Stimulated activated CD4-positive, alpha-beta T cell treated with anti-CD3 and anti-CD28 coated beads, Interleukin-12 subunit alpha, Interleukin-12 subunit beta, amount 100 ng/mL, for 48 hours (primary cell): ENCODE measurements around the gene JMY.

Experiments
- DNase-seq, 3 donors: peaks; one replicate each; pipeline ENCODE4 v3.0.0-alpha.2; 2020; ENCODE audit warnings: low read depth in 2 of 3, low spot score in 1 of 3

Gene JMY

DNA sequence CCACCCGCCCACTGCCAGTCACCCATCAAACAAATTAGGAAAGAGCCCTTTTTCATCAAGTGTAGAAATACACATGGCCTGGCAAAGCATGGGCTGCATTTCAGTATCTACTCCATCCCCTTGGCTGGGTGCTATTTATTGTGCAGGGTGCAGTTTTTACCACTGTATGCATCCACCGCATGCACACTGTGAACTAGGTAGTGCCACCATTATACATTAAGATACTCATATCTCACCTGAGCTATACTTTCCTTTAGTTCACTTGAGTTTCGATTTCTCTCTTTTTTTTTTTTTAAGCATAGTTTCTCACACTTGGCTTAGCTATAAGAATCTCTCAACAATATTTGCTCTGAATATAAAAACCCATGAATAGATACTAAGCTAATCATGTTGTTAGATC is 49.4 kb downstream of the JMY start:
- DNase-seq: no peak

DNA sequence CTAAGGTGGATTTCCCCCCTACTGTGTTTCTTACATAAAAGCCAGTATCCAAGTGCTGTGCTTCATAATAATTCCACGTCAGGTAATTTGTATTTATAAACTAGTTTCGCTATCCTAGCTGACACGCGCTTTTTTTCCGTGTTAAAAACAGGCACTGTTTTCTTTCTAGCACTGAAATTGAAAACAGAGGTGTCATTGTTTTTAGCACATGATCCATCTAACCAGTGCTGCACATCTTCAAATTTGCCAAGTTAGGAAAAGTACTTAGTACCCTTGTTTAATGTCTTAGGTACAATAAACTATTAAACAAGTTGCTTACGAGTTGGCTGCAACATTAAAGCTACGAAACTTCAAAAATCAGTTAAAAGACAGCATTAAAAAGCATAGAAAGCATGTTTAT is 49.9 kb downstream of the JMY start:
- DNase-seq: no peak

DNA sequence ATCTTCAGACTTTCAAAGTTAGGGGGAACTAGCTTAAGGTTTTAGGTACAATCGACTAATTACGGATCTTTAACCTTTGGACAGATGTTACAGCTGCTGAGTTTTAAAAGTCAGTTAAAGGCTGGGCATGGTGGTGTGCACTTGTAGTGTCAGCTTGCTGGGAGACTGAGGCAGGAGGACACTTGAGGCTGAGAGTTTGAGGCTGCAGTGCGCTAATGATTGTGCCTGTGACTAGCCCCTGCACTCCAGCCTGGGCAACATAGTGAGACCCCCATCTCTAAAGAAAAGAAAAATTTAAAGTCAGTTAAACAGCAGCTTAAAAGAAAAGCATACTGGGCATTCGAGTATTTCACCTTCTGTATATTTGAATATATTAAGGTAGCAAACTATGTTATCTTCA is 51.4 kb downstream of the JMY start:
- DNase-seq: no peak

DNA sequence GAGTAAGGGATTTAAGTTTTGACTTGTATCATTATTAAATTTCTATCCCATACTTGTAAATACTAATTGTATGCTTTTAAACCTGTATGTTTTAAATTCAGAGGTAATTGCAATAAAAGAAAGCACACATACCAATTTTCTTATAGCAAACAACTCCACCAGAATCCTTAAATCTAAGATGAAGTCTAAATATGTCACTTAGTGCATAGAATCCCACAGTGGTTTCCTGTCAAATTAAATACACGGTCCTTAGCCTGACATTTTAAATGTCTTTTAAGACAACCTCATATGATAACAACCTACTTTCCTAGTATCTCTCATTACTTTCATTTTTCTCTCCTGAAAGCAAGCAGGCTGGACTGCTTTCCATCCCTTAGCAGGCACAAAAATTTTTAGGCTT is 52.0 kb downstream of the JMY start:
- no peak for DNase-seq

DNA sequence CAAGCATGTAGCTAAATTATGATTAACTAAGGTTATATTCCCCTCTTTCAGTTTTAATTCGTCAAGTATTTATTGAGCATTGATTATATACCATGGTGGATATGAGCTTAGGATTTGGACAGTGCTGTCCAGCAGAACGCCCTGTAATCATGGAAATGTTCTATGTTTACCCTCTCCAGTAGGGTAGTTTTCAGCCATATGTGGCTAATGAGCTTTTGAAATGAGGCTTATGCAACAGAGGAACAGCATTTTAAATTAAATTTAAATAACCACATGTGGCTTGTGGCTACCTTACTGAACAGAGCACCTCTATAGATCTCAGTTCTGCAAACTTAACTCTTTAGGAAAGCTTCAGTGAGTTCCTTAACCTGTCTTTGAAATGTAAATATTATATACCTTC is 59.1 kb downstream of the JMY start:
- DNase-seq: no peak

DNA sequence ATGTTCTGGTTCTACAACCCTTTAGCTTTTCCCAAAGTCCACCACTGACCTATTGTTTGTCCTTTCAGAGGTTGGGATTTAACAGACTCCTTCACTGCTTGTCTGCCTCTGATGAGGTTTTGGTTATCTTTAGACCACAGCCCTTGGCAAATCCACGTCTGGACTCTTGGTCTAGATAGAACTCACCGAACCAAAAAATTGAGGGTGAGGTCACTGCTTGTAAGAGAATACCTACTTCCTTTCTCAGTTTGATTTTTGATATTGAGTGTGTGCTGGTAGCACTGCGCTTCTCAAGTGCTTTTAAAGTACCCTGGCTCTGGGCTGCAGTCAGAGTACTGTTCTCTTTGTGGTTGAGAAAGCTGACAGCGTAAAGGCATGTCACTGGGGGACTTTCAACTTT is 61.7 kb downstream of the JMY start:
- DNase-seq: no peak

DNA sequence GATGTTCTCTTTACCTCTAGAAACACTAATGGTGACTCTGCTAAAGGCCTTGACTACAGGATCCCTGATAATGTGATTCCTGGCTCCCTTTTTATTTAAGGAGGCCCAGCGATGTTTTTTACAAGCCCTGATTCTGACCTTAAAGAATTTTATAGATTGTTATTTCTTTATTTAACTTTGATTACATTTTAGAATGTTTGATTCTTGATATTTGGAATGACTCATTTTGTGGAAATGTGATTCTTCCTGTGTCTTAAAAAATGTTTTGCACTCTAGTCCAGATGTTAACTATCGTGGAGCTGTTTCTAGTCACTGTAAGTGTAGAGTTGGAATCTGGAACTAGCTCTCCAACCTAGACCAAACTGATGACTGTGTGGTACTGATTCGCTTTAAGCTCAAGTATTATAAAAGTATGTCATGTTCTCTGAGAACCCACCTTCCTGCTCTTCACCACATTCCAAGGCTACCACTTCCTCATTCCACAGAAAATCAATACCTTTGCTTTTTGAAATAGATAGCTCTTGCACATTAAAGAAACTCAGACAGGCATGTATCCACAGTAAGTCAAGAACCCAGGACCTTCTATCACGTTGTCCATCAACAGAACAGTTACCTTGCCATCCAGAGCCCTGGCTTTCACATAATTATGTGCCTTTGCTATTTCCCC is 65.2 kb downstream of the JMY start:
- DNase-seq: no peak

DNA sequence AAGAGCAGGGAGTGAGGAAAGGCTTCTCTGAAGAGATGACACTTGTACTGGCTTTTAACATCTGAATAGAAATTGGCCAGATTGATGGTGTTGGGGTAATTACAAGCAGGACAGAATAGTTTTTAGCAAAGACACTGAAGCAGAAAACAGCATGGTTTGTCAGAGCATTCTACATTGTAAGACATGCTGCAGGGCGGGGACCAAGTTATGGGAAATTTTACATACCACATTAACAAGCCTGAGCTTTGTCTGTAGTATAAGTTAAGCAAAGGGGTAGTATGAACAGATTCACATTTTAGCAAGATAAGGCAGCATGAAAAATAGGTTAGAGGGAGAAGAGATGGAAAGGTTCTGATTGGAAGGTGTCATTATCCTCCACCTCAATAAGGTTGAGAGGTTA is 66.5 kb downstream of the JMY start:
- no peak for DNase-seq

DNA sequence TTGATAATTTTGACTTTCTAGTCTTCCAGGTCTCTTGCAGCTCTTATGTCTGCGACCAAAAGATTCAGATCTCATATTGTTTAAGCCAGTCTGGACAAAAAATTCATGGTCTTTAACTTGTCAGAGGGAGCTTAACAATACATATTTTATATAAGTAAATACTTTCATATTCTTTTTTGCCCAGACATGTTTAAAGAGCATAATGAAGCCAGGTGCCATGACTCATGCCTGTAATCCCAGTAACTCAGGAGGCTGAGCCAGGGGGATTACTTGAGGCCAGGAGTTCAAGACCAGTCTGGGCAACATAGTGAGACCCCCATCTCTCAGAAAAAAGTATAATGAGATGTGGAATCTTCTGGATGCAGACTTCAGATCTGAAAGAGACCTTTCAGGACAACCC is 69.8 kb downstream of the JMY start:
- no peak for DNase-seq

DNA sequence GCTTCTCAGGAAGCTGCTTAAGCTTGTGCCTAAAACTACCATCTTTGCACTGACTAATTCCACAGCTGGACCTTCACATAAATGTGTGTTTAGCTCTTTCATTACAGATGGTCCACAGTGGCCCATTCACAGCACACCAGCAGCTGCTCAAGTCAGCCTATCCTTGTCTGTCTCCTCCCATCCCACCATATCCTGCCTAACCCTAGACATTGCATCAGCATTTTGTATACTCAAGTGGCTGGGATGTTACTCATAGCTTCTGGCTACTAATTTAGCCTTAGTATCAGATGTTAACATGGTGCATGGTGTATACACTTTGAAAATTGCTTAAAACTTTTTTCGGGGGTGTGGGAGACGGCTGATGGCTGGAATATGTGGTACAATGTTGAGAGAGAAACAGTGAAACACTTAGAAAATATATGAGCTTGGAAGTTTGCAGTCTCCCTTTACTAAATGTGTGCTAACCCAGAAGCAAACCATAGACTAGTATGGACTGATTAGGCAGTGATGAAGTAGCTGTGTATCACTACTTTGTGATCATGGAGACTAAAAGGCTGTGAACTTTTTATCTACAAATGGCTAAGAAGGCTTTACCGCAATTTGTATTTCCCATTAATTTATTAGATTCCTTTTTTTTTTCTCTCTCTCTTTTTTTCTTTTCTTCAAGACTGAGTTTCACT is 83.1 kb downstream of the JMY start:
- DNase-seq: no peak

DNA sequence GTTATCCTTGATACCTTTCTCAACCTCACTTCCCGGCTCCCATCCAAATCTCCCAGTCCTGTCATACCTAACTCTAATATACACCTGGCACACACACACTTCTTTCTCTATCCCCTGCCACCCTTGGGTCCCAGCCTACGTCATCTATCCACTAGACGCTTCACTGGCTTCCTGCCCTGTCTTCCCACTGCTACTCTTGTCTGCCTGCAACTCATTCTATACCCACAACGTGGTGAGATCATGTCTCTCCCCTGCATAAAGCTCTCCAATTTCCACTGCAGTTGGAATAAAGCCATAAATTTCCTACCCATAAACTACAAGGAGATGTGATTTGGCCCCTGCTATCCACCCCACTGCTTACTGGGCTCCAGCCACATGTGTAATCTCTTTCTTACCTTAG is 93.5 kb downstream of the JMY start:
- no peak for DNase-seq

DNA sequence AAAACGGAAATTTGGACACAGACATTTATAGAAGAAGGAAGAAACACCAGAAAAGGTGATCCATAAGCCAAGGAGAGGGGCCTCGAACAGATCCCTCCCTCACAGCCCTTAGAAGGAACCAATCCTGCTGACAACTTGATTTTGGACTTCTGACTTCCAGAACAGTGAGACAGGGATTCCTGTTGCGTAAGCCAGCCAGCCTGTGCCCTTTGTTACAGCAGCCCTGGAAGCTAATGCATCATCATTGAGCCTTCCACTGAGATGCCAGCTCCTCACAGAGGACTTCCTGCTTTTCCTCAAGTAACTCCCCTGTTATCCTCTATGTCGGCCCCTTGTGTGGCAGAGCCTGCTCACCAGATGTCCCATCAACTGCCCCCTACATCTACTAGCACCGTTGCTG is 94.1 kb downstream of the JMY start:
- no peak for DNase-seq

DNA sequence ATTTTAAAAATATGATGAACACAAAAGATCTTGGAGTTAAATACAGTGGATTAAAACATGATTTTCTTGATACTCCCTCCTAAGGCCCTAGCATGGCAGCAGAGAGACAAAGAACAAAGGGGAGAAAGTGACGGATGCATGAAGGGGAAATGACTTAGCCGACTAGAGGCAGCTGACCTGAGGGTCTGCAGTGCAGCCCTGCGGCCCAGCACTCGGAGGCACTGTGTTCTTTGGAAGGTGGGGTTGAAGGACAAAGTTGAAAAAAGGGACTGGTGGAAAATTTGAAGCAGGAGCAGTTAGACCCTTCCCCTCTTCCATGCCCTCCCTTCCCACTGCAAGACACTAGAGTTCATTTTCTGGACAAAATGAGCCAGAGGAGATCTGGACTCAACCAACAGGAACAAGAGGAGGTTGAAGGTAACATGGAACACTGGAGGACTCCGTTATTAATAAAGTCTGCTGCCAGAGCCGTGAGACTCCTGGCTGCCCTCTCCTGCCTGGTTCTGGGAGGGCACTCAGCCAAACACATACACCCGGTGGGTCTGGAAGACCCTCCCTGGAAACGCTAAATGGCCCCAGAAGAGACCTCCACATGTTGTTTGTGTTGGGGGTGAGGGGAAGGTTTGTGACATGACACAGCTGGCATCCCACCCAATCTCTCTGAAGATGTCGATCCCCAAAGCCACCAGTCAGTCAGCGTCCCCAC is 98.1 kb downstream of the JMY start:
- no peak for DNase-seq

DNA sequence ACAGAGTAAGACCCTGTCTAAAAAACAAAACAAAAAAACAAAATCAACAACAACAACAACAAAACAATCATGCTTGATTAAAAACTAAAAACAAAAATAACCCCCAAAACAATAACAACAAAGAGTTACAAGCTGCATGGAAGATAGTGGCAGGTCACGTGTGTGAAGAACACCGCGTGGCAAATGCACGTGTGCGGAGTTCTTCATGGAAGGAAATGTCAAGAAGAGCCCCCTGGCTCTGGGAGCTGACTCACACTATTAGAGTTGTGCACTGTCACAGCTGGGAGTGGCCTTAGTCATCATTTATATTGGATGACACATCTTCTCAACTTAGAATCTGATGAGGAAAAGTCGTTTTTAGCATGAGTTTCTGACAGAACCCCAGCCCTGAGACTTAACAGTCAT is 110.5 kb downstream of the JMY start:
- DNase-seq: no peak

DNA sequence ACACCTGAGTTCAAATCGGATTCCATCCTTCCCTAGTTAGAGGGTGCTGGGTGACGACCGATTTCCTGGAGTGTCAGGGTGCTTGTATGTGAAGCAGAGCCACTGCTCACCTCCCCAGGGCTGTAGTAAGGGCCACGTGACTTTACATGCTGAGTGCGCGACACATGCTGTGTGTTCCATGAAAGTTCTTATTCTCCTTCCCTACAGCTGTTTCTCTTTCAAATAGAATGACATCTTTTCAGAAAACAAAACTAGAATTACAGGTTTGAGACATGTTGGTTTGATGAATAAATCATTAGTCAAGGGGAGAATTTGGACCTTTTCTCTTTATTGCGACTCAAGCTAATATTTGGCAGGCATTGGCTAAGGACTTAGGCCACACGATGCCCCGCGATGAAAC is 113.1 kb downstream of the JMY start:
- no peak for DNase-seq

DNA sequence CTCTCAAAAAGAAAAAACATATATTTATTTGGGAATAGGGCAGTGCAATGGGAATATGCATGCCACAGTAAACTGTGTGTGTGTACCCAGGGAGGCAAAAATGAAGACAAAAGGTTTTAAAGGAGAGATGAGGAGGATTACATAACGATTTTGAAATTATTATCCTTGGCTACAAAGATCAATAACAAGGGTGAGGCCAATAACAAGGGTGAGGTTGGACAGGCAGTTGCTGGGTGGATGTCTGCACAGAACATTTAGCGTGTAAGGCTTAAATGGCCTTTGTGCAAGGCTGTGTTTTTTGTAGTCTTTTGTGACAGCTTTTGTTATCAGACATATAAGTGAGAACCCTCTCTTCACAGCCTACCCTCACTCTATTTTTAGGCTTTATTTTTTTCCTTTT is 114.0 kb downstream of the JMY start:
- DNase-seq: no peak

DNA sequence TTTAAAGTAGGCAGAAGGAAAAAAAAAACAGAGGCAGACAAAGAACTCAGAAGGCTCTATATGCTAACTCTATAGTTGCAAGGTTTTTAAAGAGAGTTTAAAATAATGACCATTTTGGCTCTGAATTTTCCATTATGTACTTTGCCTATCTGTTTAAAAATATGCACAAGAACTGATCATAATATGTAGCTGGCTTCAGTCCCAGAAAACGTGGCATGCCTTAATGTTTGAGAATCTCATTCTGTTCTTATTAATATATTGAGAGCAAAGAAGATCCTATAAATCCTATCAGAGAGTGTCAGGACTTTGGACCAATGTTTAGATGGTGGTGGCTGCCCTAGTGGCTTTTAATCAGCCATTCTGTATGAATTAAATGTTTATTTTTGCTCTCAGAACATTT is 121.5 kb downstream of the JMY start:
- DNase-seq: no peak
